BE2C (cell line): ENCODE results near the gene IFI44.

Experiments used
- DNase-seq: peaks from one replicate; pipeline ENCODE4 v3.0.0-alpha.2; 2020
- H3K27me3 ChIP-seq: fragments of 250-450 bp; sonication (Bioruptor Pico); 2 replicates; pipeline ENCODE4 v1.5.1; 2020; ENCODE audit warnings: mild to moderate bottlenecking
- H3K36me3 ChIP-seq: fragments of 250-450 bp; sonication (Bioruptor Pico); 2 replicates; pipeline ENCODE4 v1.5.1; 2020; ENCODE audit warnings: mild to moderate bottlenecking
- H3K4me1 ChIP-seq: fragments of 250-450 bp; sonication (Bioruptor Pico); 2 replicates; pipeline ENCODE4 v1.5.1; 2020
- H3K4me3 ChIP-seq: 2 replicates; pipeline ENCODE4 v1.5.1; 2011; ENCODE audit warnings: low read depth, low read length
- H3K9me3 ChIP-seq: fragments of 250-450 bp; sonication (Bioruptor Pico); 2 replicates; pipeline ENCODE4 v1.5.1; 2020
- TF ChIP-seq, protein P1 (sequence below): IDR thresholded peaks from 2 replicates; pipeline ENCODE4 v1.5.1; 2012; ENCODE audit warnings: mild to moderate bottlenecking, low read depth, low read length

IFI44 gene

DNA sequence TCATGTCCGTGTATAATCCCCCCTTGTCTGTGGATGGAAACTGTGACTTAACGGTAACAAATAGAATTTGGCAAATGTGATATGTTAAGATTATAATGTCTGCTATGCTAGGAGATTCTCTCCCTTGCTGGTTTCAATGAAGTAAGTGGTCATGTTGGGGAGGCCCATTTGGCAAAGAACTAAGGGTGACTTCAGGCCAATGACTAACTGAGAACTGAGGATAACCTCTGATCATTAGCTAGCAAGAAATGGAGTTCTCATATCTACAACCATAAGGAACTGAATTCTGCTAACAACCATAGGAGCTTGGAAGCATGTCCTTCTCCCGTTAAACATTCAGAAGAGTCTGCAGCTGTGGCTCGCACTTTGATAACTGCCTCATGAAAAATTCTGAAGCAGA lies 27.1 kb upstream of the IFI44 start:
- no peaks in the 10 kb centered on the region for H3K9me3 ChIP-seq
- TF ChIP-seq, protein P1, sequence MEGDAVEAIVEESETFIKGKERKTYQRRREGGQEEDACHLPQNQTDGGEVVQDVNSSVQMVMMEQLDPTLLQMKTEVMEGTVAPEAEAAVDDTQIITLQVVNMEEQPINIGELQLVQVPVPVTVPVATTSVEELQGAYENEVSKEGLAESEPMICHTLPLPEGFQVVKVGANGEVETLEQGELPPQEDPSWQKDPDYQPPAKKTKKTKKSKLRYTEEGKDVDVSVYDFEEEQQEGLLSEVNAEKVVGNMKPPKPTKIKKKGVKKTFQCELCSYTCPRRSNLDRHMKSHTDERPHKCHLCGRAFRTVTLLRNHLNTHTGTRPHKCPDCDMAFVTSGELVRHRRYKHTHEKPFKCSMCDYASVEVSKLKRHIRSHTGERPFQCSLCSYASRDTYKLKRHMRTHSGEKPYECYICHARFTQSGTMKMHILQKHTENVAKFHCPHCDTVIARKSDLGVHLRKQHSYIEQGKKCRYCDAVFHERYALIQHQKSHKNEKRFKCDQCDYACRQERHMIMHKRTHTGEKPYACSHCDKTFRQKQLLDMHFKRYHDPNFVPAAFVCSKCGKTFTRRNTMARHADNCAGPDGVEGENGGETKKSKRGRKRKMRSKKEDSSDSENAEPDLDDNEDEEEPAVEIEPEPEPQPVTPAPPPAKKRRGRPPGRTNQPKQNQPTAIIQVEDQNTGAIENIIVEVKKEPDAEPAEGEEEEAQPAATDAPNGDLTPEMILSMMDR, result no peak
- no peaks in the 10 kb centered on the region for H3K36me3 ChIP-seq
- DNase-seq, result no peak
- H3K4me3 ChIP-seq, result no peak overlapping the region
- H3K4me1 ChIP-seq, result no peaks in the 10 kb centered on the region
- H3K27me3 ChIP-seq, result no peaks in the 10 kb centered on the region

DNA sequence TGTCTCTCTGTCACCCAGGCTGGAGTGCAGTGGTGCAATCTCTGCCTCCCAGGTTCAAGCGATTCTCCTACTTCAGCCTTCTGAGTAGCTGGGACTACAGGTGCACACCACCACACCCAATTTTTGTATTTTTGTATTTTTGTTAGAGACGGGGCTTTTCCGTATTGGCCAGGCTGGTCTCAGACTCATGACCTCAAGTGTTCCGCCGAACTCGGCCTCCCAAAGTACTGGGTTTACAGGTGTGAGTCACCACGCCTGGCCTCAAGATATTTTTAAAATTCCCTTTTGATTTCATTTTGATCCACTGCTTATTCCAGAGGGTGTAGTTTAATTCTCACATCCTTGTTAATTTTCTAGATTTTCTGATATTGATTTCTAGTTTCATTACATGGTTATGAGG lies 25.6 kb upstream of the IFI44 start:
- no peaks in the 10 kb centered on the region for H3K4me1 ChIP-seq
- TF ChIP-seq, protein P1, result no peak
- no peaks in the 10 kb centered on the region for H3K9me3 ChIP-seq
- no peaks in the 10 kb centered on the region for H3K36me3 ChIP-seq
- no peak for DNase-seq
- H3K4me3 ChIP-seq, result no peak overlapping the region
- no peaks in the 10 kb centered on the region for H3K27me3 ChIP-seq

DNA sequence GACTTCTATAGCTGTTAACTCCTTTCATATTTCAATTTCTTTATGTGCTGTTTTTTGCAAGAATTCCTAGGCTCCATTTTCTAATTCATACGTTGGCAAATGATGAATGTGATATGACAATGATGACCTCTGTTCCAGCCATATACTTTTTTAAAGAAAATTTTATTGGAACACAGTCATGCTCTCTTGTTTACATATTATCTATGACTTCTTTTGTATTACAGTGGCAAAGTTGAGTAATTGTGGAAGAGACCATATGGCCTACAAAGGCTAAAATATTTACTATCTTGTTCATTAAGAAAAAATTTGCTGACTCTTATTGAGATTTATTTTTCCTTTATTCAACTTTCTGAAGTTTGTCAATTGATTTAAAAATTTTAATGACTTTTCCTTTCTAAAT lies 22.3 kb upstream of the IFI44 start:
- no peak for DNase-seq
- no peaks in the 10 kb centered on the region for H3K27me3 ChIP-seq
- no peaks in the 10 kb centered on the region for H3K9me3 ChIP-seq
- TF ChIP-seq, protein P1, result no peak
- H3K4me3 ChIP-seq, result no peak overlapping the region
- H3K4me1 ChIP-seq, result no peaks in the 10 kb centered on the region
- no peaks in the 10 kb centered on the region for H3K36me3 ChIP-seq

DNA sequence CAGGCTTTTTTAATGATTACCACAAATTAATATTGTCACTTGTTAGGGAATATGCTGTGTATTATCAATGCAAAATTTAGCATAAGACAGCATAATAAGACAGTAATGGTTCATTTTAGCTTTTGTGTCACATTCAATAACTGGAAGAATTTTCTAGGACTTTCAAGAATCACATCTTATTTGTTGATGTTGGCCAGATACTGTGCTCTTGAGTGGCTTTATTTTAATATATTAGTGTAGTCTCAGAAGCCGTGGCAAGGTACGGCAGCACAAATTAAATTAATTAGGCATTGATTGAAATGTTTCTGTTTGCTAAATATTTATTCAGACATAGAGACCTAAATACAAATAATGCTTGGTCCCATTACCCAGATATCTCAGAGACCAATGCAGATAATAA lies 19.0 kb upstream of the IFI44 start:
- no peak for DNase-seq
- TF ChIP-seq, protein P1, result no peak
- no peaks in the 10 kb centered on the region for H3K9me3 ChIP-seq
- H3K4me3 ChIP-seq, result no peak overlapping the region
- H3K36me3 ChIP-seq, result no peaks in the 10 kb centered on the region
- H3K27me3 ChIP-seq, result no peaks in the 10 kb centered on the region
- H3K4me1 ChIP-seq, result no peaks in the 10 kb centered on the region

DNA sequence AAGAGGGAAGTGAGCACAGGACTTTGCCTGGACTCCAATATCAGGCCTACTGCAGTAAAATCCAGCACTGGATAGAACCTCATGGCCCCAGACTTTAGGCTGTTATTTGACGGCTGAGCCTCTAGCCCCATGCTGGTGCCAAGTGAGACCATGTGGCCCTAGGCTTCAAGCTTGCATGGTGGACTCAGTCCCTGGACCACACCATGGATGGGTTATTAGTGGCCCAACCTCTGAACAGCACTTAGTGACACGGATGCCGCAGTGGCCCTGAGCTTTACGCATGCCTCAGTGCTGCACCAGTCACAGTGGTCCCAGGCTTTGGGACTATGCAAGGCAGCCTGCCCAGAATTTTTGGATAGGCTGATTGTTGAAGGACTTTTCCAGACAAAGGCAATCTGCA lies 16.4 kb upstream of the IFI44 start:
- no peak overlapping the region for H3K4me3 ChIP-seq
- no peaks in the 10 kb centered on the region for H3K4me1 ChIP-seq
- TF ChIP-seq, protein P1, result no peak
- H3K36me3 ChIP-seq, result no peaks in the 10 kb centered on the region
- no peaks in the 10 kb centered on the region for H3K9me3 ChIP-seq
- H3K27me3 ChIP-seq, result no peaks in the 10 kb centered on the region
- no peak for DNase-seq

DNA sequence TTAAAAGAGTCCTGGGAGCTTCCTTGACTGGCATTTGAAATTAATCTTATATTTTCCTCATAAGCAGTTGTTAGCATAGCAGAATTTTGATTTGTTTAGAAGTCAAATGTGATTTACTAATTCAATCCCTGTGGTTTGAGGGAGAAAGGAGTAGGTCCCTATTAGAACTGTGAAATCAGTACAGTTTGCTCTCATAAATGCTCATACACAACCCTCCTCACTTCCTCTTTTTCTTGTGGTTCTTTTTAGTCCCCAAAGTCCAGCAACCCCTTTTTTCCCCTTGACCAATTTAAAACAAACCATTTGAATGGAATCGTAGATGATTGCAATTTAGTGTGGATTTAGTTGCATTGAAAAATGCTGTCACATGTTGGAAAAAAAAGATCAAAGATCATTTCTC lies 9.2 kb upstream of the IFI44 start:
- H3K4me1 ChIP-seq, result no peaks in the 10 kb centered on the region
- DNase-seq, result no peak
- H3K36me3 ChIP-seq, result no peaks in the 10 kb centered on the region

More for the DNA sequence above, 9.2 kb upstream of the IFI44 start:
- H3K27me3 ChIP-seq, result no peaks in the 10 kb centered on the region
- TF ChIP-seq, protein P1, result no peak
- H3K9me3 ChIP-seq, result no peaks in the 10 kb centered on the region
- no peak overlapping the region for H3K4me3 ChIP-seq
